Heart left ventricle (tissue), 13 donors: ENCODE results near the gene CTXN1.

Source experiments
- POLR2A ChIP-seq, 2 donors: fragments of 450-650 bp; IDR thresholded peaks; one replicate each; pipeline ENCODE4 v1.6.1; 2017; ENCODE audit warnings: antibody characterized with exemption in 2 of 2, mild to moderate bottlenecking in 2 of 2, moderate library complexity in 2 of 2
- TF ChIP-seq, protein P1 (sequence below), 12 donors: fragments of 200-600 bp; sonication (generic) in 4 of 12; IDR thresholded peaks; one replicate each; pipeline versions ENCODE4 v1.5.0 to v1.8.0; 2018 to 2022; ENCODE audit warnings: antibody characterized with exemption in 12 of 12, mild to moderate bottlenecking in 5 of 12
- donor health status: ischemic (EF 13 %, LVEDD 7.1; RV severe dilation, severe dysfunction).
- donor health status: DM: no; HTN: yes; CAD: no.
- donor health status: DM: no; HTN: no; CAD: no.
- donor health status: ischemic (EF 25% LVEDD 6.9; RV normal size, moderate dysfunction).
- donor health status: ischemic (EF 25% LVEDD 5.7; RV mildly dilated, moderate dysfunction).
- donor health status: ischemic (EF 35%, LVEDD 5.7; RV mildly dilated, moderate dysfunction).
- donor health status: nonischemic (EF 11% LVEDD 7.7; RV severe dilation, severe dysfunction).
- donor health status: DM: yes; HTN: yes; CAD: no.
- donor health status: PGD.
- donor health status: ischemic (EF 29% LVEDD 5.4; RV normal size, mild dysfunction).
- donor health status: nonischemic (EF 23%, LVEDD 6.1; RV moderate dilation, normal function).

DNA sequence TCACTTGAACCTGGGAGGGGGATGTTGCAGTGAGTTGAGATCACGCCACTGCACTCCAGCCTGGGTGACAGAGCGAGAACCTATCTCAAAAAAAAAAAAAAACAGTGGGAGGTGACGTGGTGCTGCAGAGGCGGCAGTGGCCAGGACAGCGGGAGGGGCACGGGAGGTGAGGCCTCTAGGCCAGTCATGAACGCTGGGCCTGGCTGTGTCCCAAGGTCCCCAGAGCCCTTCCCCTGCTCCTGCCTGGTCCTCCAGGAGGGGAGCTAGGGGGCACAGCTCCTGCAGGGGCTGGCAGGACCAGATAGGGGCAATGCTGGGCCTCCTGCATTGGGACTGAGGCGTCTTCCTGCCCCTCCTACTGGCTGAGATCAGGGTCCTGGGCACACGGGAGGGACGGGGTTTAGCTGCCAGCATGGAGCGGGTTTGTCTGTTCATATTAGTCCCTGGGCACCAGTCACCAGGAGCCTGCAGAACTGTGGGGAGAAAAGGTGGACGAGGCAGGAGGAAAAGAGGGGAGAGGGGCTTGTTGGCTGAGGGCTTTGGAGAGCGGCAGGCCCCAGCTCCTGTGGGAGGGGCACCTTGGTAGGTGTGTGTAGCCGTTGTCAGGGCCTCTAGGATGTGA is 17.7 kb downstream of the CTXN1 start:
- TF ChIP-seq, protein P1, sequence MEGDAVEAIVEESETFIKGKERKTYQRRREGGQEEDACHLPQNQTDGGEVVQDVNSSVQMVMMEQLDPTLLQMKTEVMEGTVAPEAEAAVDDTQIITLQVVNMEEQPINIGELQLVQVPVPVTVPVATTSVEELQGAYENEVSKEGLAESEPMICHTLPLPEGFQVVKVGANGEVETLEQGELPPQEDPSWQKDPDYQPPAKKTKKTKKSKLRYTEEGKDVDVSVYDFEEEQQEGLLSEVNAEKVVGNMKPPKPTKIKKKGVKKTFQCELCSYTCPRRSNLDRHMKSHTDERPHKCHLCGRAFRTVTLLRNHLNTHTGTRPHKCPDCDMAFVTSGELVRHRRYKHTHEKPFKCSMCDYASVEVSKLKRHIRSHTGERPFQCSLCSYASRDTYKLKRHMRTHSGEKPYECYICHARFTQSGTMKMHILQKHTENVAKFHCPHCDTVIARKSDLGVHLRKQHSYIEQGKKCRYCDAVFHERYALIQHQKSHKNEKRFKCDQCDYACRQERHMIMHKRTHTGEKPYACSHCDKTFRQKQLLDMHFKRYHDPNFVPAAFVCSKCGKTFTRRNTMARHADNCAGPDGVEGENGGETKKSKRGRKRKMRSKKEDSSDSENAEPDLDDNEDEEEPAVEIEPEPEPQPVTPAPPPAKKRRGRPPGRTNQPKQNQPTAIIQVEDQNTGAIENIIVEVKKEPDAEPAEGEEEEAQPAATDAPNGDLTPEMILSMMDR (IDR thresholded peaks at IDR 0.05): no peak
- no peak for TF ChIP-seq POLR2A (IDR thresholded peaks at IDR 0.05)
